Activated T-cell treated with anti-CD3 and anti-CD28 coated beads, Interleukin-2, amount 50 U/mL, for 1 hour (primary cell): ENCODE data around the gene ZNF668.
"Not testable (repeated sequence)": the region's sequence is repeated elsewhere in the genome, so short reads cannot be mapped to it uniquely, and the experiment has no call there.

Experiments
- DNase-seq: peaks from one replicate; pipeline ENCODE4 v3.0.0-alpha.2; 2020

ZNF668 gene

DNA sequence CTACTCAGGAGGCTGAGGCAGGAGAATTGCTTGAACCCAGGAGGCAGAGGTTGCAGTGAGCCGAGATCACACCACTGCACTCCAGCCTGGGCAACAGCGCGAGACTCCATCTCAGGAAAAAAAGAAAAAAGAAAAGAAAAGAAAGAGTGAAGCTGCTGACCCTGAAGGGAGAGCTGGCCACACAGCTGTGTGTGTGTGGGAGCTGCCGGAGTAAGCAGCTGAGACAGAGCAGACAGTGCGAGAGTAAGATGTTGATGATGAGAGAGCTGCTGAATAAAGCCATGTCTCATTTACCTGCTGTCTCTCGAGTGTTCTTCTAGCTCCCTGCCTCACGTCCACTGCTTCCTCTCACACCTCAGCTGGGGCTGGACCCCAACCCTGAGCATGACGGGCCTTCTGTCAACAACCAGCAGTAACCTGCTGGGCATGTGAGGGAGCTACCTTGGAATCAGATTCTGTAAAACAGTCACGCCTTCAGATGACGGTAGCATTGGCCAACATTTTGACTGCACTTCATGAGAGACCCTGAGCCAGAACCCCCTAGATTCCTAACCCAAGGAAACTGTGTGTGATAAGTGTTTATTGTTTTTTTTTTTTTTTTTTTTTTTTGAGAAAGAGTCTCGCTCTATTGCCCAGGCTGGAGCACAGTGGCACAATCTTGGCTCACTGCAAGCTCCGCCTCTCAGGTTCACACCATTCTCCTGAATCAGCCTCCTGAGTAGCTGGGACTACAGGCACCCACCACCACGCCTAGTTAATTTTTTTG is 27.0 kb upstream of the ZNF668 start:
- DNase-seq = not testable (repeated sequence)

DNA sequence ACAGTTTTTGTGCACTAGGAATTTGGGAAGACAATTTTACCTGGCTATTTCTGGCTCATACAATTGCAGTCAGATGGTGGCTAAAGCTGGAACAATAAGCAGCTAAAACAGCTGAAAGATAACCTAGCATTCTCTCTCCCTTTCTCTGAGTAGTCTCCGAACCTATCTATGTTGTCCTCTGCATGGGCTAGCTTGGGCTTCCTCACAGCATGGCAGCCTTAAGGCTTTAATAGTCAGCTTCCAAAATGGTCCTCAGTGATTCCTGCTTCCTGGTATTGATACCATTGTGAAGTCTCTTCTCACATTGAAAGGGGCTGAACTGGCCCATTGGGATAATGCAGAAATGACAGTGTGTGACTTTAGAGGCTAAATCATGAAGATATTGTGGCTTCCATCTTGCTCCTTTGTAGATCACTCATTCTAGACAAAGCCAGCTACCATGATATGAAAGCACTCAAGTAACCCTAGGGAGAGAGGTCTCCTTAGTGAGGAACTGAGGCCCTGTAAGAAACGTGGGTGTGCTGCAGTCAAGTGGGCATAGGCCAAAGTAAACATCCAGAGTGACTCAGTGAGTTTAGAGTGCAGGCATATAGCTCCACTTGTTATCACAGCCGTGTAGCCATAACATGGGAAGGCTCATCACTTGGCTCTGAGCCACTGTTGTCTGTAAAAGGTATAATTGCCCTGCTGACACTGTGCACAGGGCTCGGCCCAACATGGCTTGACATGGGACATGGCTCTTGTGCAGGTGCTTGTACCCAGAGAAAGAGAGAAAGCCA is 26.0 kb upstream of the ZNF668 start:
- no peak for DNase-seq

- DNase-seq = peak; percentile 86
Measured at GRCh38 chr16:31094424-31095120, 20.5 kb upstream of the ZNF668 start, which contains the start of gene VKORC1. VKORC1 (minus strand) TSS chr16:31094797; CDS start chr16:31094729, 68 bp downstream.

- DNase-seq = no peak
Measured at GRCh38 chr16:31094088-31094423, 20.0 kb upstream of the ZNF668 start.

DNA sequence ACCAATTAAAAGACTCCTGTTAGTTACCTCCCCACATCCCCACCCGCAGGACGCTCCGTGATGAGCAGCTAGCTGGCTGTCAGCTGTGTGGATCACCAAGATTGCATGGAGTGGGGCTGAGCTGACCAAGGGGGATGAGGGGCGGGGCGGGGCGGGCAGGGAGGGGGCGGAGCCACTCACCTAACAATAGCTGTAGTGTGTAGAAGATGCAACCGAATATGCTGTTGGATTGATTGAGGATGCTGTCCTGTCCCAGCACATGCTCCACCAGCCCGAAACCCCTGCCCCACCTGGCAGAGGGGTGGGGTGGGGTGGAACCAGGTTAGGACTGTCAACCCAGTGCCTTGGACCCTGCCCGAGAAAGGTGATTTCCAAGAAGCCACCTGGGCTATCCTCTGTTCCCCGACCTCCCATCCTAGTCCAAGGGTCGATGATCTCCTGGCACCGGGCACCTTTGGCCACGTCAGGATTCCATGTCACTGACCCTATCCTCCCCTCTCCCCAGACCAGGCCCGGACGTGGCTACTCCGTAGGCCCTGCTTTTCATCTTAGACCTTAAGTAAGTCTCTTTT is 19.2 kb upstream of the ZNF668 start:
- no peak for DNase-seq

DNA sequence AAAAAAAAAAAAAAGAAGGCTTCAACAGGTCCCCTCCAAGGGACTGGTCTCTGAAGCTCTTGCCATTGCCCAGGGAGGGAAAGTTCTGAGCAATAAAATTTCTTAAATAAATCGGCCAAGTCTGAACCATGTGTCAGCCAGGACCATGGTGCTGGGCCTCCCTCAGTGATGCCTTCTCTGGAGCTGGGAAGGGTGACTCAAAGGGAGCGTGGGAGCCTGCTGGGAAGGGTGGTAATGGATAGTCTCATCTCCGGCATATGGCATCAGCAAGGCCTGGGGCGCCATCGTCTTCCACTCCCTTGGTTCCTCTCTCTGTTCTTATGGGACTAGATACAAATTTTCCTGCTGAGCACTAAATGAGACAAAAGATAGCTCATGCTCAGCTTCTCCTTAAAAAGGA is 18.3 kb upstream of the ZNF668 start:
- no peak for DNase-seq

GRCh38 chr16:31090540-31090939 is 16.5 kb upstream of the ZNF668 start:
- no peak for DNase-seq

GRCh38 chr16:31089199-31089598 is 15.2 kb upstream of the ZNF668 start:
- no peak for DNase-seq

DNA sequence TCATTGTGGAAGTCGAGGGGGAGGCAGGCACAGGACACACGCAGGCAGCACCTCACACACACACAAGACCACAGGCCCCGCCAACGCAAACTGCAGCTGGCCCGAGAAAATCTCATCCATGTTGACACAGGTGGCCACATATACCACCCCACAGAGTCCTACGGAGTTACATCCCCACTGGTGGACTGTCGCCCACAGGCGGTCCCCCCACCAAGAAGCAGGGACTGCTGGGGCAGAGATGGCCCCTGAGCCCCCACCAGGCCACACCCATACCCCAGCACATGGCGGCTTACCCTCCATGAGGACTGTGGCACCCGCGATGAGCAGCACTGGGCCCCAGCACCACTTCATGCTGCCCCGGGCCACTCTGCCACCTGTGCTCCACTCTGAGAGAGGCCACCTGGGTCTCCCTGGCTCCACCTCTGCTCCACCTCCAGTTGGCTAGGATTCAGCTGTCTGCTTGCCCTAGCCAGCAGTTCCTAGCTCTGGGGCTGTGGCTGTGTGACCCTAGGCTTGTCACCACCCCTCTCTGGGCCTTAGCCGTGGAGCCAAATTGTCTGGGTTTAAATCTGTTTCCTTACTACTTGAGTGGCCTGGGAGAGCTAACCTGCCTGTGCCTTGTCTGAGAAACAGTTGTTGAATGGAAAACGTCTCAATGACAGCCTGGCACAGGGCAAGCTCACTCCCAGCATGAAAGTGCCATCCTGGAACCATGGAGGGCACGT is 14.6 kb upstream of the ZNF668 start, which contains the start of gene PRSS53:
Gene PRSS53 (minus strand): TSS at position 485 of the 725 bp plus-strand sequence. CDS start 134 bp downstream, at position 351.
- no peak for DNase-seq

DNA sequence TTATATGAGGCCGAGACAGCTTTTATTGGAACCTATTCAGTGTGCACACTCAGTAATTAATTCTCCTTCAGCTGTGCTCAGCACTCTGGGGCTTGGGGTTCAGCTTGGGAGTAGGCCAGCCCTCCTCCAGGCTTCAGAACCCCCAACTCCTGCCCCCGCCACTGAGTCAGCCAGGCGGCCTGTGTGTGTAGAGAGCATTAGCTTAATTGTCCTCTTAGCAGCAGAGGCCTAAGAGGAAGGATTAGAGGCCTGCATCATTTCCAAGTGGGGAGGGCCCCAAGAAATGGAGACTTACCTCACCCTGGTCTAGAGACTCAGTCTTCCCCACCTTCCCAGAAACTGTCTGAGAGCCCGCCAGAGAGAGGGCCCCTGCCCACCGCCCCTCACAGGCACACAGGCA is 13.9 kb upstream of the ZNF668 start:
- no peak for DNase-seq

- DNase-seq = no peak
Measured at GRCh38 chr16:31087481-31087880, 13.4 kb upstream of the ZNF668 start.

DNA sequence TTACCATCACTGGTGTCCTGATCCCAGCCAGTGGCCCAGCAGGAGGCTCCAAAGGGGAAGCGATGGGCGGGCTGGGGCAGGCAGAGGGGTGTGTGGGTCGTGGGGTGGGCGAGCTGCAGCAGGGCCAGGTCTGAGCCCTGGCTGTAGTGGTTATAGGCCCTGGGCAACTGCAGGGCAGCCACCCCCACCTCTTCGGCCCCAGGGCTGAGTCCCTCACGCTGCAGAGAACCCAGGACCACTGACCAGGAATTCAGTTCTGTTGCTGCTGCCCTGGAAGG is 12.5 kb upstream of the ZNF668 start:
- DNase-seq = no peak

GRCh38 chr16:31085873-31086628 is 12.0 kb upstream of the ZNF668 start:
- no peak for DNase-seq

- no peak for DNase-seq
Measured at GRCh38 chr16:31085411-31085810, 11.4 kb upstream of the ZNF668 start.

GRCh38 chr16:31084584-31085302 is 10.7 kb upstream of the ZNF668 start:
- no peak for DNase-seq

DNA sequence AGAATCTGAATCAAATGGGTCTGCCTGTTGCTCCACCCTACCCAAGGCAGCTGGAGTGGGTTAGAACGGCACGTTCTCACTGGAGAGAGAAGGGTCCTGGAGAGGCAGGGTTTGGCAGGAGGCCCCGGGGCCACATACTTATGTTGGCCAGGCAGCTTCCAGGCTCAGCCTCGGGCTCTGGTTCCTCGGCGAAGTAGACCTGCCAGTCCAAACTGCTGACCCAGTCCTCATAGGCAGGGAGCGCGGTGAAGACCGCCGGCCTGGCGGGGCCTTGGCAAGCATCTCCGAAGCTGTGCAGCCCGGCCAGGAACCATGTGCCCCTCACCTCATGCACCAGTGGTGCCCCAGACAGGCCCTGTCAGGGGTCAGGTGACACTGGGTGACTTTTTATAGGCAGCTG is 9.9 kb upstream of the ZNF668 start:
- DNase-seq = no peak

DNA sequence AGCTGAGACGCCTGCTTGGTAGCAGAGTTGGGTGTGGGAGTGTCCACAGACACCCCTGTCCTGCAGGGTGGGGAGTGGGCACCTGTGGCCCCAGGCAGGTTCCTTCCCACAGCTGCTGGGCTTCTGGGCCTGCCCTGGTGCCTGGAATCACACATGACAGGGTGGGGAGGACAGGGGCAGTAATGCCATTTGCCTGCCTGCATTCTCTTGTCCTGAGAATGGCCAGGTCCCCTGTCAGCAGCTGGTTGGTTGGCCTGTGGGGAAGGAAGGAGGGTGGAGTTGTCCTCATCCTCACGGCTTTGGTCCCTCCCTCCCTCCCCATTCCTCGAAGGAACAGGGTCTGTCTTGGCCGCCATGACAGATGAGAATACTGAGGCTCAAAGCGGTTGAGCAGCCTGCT is 9.5 kb upstream of the ZNF668 start:
- DNase-seq = no peak

DNA sequence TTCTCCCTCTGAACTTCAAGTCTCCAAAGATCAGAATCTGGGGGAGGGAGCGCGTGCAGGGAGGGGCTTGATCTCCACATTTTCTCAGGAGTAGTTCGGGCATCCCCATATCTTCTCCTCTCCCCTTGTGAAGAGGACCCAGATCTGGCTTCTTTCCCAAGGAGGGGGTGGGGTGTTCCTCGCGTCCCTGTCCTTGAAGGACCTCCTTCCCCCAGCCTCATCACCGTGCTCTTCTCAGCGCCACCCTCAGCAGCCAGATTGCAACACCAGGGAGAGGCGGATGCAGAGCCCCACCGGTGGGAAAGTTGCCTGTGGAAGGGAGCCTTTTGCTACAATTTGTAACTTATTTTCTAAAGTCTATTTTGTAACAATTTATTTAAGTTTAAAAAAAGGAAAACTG is 9.0 kb upstream of the ZNF668 start:
- no peak for DNase-seq

- no peak for DNase-seq
Measured at GRCh38 chr16:31082368-31083045, 8.5 kb upstream of the ZNF668 start.

DNA sequence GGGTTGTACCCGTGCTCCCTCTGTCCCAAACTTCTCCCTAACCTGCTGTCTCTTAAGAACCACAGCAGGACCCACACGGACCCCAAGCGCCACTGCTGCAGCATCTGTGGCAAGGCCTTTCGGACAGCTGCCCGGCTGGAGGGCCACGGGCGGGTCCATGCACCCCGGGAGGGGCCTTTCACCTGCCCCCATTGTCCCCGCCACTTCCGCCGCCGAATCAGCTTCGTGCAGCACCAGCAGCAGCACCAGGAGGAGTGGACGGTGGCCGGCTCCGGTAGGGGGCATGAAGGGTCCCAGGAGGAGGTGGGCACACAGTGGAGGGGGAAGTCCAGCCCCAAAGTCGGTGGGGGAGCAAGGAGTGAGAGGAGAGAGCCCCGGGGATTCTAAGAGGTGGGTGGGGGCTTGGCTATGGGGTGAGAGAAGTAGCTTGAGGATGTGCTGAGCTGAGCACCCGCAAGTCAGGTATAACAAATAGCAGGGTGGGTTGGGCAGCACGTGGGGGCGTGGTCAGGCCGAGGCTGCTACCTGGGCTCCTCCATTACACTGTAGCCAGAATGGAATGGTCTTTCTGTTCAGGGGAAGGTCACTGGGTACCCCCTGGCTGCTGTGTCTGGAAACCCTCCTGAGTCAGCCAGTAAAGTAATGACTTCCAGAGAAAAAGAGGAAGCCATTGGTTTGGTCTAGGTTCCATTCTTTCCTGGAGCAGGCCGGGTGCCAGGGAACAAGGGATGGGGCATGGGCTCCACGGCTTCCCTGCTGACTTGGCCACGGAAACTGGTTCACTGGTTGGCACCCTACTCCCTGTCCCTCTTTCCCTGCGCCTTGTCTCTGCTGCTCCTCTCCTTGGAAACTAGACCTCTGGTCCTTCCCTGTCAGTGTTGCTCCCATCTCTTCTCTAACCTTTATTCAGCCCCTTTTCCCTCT is 7.7 kb upstream of the ZNF668 start:
- DNase-seq = no peak
